Measurements from ENCODE around the gene CDK16.

Gene CDK16

GRCh38 chrX:47218280-47218919 lies at the start of gene CDK16:
Gene CDK16, plus strand, starts transcription at chrX:47218681. Its CDS starts 4,877 bp downstream, at chrX:47223558.
- peak; percentile 35 for DNase-seq

DNA sequence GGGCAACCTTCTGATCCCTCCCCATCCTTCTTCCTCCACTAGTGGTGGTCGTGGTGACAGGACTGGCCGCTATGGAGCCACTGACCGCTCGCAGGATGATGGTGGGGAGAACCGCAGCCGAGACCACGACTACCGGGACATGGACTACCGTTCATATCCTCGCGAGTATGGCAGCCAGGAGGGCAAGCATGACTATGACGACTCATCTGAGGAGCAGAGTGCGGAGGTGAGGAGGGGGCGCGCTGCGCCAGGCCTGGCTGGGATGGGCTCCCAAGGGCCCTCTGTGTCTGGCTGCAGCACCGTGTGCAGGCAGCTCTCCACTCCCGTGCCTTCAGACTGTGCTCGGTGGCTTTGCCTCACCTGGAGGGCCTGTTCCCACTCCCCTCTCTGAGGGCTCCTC lies 49.2 kb upstream of the CDK16 start:
- DNase-seq = no peak

DNA sequence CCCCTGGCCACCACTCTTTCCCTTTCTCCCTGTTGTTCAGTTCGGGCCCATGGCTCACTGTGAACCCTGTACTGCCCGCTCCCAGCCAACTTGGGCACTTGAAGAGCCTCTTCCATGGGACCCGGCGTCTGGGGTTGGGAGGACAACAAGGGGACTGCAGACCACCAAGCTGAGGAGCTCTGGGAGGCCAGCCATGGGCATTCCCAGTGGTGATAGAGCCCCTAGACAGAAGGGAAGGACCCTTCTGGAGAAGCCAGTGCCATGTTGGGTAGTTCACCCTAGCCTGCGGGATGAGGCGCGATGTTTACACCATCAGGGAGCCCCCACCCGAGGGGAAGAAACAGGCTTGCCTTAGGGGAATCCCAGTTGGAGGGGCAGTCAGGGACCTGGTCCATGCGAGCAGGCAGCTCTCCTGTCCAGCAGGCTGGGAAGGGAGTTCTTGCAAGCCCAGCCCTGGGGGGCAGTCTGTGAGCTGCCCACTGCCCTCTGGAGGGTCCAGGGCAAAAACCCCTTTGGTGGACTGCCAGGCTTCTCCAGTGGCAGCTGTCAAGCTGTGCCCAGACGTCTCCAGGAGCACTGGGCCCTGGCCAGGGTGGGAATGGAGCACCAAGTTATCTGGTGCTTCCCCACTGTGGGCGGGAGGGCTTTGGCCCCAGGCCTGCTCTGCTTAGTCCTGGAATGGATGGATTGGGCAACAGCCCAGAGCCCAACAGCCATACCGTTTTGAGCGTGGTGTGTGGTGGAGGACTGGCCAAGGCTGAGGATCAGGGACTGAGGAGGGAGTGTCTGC lies 48.6 kb upstream of the CDK16 start:
- no peak for DNase-seq

DNA sequence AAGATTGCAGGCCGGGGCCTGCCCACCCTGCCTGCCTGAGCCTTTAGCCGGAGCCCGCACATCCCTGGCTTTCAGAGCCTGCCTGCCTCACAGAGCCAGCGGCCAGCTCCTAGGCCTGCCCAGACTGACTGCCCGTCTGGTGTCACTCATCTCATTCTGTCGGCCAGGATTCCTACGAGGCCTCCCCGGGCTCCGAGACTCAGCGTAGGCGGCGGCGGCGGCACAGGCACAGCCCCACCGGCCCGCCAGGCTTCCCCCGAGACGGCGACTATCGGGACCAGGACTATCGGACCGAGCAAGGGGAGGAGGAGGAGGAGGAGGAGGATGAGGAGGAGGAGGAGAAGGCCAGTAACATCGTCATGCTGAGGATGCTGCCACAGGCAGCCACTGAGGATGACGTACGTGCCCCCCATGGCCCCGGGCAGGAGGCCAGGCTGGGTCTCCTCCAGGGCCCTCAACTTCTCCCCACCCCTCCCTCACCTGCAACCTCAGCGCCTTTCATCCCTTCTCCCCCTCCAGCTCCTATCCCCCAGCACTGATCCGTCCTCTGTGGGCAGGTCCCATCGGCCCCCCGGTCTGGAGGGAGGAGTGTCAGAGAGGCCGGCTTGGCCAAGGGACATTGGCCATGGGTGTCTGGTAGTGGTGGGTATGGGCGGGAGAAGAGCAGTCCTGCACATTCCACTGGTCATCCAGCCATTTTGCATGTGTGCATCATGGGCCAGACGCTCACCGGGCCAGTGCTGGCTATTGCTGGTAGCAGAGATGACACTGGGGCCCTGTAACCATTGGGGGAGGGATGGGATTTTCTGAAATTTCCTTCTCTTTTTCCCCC lies 47.4 kb upstream of the CDK16 start:
- DNase-seq = no peak

GRCh38 chrX:47171996-47172395 lies 46.5 kb upstream of the CDK16 start:
- no peak for DNase-seq

GRCh38 chrX:47172549-47172948 lies 45.9 kb upstream of the CDK16 start:
- no peak for DNase-seq

- DNase-seq = no peak
Observed at GRCh38 chrX:47172971-47173792, 45.3 kb upstream of the CDK16 start.

DNA sequence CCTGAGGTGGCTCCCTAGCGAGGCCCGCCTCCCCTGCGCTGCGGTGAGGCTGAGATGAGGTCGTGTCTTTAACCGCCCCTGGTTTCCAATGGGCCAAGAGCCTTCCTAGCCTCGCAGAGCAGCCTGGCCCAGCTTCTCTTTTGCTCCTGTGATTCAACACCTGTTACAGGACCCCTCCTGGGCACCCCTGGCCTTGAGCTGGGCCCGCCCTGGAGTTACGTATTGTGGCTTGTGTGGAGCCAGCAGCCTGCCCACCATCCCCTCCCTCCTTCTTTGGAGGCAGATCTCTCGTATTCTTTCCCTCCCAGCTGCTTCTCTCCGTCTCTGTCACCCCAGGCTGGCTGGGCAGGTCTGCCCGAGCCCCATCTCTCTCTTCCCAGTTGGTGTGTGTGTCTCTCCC lies 44.1 kb upstream of the CDK16 start:
- DNase-seq = no peak

DNA sequence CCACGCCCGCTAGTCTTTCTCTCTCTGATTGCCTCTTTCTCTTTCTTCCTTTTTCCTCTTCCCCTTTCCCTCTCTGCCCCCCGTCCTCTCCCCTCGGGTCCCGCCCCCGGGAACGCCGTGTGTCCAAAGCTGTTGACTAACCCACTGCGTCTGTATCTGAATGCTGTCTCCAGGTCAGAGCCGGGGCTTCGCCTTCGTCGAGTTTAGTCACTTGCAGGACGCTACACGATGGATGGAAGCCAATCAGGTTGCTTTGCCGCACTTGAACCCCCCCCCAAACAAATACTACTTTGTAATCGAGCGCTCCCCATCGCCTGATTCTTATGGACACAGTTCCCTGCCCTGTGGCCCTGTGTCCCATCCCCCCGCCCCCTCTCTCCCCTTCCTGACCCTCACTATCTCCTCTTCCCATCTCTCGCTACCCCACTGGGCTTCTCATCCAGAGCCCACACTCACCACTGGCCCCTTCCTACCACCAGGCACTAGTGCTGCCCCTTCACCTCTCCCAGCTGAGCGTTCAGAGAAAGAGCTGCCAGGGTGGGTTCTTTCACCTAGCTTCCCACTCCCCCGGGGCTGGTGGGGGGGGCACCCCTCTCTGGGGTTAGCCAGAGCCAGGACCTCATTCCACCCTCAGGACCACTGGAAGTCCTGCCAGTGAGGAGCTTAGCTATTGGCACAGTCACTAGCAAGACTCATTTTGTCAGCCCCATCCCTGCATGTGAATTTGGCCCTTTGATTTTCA lies 43.5 kb upstream of the CDK16 start:
- no peak for DNase-seq

DNA sequence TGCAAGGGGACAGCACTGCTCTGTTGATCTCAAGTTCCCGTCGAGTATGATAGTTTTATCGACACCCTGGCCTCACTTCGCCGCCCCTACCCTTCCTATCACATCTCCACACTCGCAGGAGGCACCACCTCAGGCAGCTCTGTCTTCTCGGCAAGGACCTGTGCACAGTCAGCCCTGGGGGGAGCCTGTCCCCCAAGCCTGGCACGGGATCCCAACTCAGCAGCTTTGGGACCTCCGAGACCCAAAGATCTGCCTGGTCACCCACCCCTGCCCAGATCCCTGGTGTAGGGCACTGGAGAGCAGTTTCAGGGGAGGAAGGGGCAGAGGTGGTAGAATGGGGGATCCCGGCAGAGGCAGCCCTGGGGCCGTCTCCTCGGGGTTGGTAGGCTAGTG lies 42.9 kb upstream of the CDK16 start:
- DNase-seq = no peak

- DNase-seq = no peak
Observed at GRCh38 chrX:47176101-47176740, 42.3 kb upstream of the CDK16 start.

- no peak for DNase-seq
Observed at GRCh38 chrX:47177079-47177478, 41.4 kb upstream of the CDK16 start.

- DNase-seq = no peak
Observed at GRCh38 chrX:47178337-47178736, 40.1 kb upstream of the CDK16 start.

DNA sequence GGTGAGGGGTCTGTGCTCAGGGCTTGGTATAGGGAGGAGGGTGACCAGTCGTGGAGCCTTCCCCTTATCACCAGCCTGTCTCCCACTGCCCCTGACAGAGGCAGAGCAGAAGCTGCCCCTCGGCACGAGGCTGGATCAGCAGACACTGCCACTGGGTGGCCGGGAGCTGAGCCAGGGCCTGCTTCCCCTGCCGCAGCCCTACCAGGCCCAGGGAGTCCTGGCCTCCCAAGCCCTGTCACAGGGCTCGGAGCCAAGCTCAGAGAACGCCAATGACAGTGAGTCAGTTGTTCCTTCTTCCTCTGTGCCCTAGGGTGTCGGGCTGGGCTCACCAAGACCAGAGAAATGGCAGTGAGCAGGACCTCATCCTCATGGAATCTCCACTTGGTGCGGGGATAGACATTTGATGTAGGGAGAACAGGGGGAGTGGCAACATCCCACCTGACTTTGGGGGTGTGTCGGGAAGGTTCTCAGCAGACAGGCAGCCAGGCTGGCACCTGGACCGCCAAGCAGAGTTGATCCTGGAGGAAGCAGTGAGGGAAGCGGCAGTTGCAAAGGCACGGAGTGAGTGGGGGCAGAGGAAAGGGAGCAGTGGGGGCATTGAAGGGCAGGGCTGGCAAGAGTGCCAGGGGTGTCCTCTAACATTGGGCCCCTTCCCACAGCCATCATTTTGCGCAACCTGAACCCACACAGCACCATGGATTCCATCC lies 39.1 kb upstream of the CDK16 start:
- DNase-seq = no peak

- no peak for DNase-seq
Observed at GRCh38 chrX:47179928-47180255, 38.6 kb upstream of the CDK16 start.

- DNase-seq = no peak
Observed at GRCh38 chrX:47180346-47180745, 38.1 kb upstream of the CDK16 start.

DNA sequence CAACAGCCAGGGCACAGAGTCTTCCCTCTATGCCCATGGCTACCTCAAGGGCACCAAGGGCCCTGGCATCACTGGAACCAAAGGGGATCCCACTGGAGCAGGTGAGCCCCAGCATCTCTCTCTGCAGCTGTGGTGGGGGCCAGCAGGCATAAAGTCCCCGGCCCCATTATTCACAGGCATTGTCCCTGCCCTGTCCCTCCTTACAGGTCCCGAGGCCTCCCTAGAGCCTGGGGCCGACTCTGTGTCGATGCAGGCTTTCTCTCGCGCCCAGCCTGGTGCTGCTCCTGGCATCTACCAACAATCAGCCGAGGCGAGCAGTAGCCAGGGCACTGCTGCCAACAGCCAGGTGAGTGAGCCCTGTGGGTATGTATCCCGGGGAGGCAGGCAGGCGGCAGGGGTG lies 37.2 kb upstream of the CDK16 start:
- DNase-seq = no peak

GRCh38 chrX:47182106-47182700 lies 36.3 kb upstream of the CDK16 start:
- no peak for DNase-seq

GRCh38 chrX:47184486-47184885 lies 34.0 kb upstream of the CDK16 start:
- DNase-seq = no peak

DNA sequence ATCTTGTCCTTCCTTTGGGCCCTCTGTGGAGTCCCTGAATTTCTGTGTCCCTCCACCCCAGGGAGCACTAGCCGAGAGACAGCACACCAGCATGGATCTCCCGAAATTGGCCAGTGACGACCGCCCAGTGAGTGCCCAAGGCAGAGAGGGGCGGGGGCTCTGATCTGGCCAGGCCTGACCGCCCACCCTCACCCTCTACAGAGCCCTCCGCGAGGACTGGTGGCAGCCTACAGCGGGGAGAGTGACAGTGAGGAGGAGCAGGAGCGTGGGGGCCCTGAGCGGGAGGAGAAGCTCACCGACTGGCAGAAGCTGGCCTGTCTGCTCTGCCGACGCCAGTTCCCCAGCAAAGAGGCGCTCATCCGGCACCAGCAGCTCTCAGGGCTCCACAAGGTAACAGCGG lies 33.2 kb upstream of the CDK16 start:
- no peak for DNase-seq

Data from NCI-H2171 (cell line).